Progenitor cell of endocrine pancreas (in vitro differentiated cells): ENCODE measurements around the gene SUSD3. TPM values are rescaled to one million over a fixed set of nuclear protein-coding genes. Genes with fewer than 3 reads are reported as not detected.

Experiments used
- DNase-seq: peaks from one replicate; pipeline ENCODE4 v3.0.0; 2021; ENCODE audit warnings: low spot score; ENCODE audit not compliant: unreplicated experiment
- H3K27ac Mint-ChIP-seq: 2 replicates; pipeline ENCODE4 v1.8.0; 2021; ENCODE audit warnings: mild to moderate bottlenecking, moderate library complexity, mixed read lengths
- H3K27me3 Mint-ChIP-seq: 2 replicates; pipeline ENCODE4 v1.8.0; 2021; ENCODE audit warnings: mixed read lengths
- H3K36me3 Mint-ChIP-seq: 2 replicates; pipeline ENCODE4 v1.8.0; 2022; ENCODE audit warnings: mixed read lengths; ENCODE audit not compliant: insufficient read depth
- H3K4me1 Mint-ChIP-seq: 2 replicates; pipeline ENCODE4 v1.8.0; 2021; ENCODE audit warnings: low read depth, mixed read lengths
- H3K4me3 Mint-ChIP-seq: 2 replicates; pipeline ENCODE4 v1.8.0; 2021; ENCODE audit warnings: low read depth, mild to moderate bottlenecking, moderate library complexity, mixed read lengths
- H3K9me3 Mint-ChIP-seq: 2 replicates; pipeline ENCODE4 v1.8.0; 2021; ENCODE audit warnings: low read depth, mixed read lengths
- CTCF ChIP-seq: fragments of 200-600 bp; sonication (generic); IDR thresholded peaks from one replicate; pipeline ENCODE4 v1.5.0; 2021; ENCODE audit warnings: antibody characterized with exemption, mild to moderate bottlenecking; ENCODE audit not compliant: unreplicated experiment
- total RNA-seq: library from RNA; stranded (reverse); gene quantifications from 2 replicates; pipeline ENCODE4 v1.2.1, GENCODE V29; 2021

SUSD3 gene
- total RNA-seq, 1 donor from 2014 or later = 0.43 TPM

GRCh38 chr9:93059011-93059714 is 662 bp downstream of the SUSD3 start:
- no peak overlapping the region for H3K4me3 Mint-ChIP-seq
- H3K4me1 Mint-ChIP-seq = peaks cover 12% of the 10 kb centered on the region
- H3K27ac Mint-ChIP-seq = no peak overlapping the region
- no peak for DNase-seq
- H3K9me3 Mint-ChIP-seq = no peaks in the 10 kb centered on the region
- peaks cover 31% of the 10 kb centered on the region for H3K27me3 Mint-ChIP-seq
- H3K36me3 Mint-ChIP-seq = no peaks in the 10 kb centered on the region
- no peak for TF ChIP-seq CTCF

- H3K9me3 Mint-ChIP-seq = no peaks in the 10 kb centered on the region
- no peak for DNase-seq
- H3K36me3 Mint-ChIP-seq = no peaks in the 10 kb centered on the region
- H3K27me3 Mint-ChIP-seq = peaks cover 31% of the 10 kb centered on the region
- no peak for TF ChIP-seq CTCF
- H3K27ac Mint-ChIP-seq = no peak overlapping the region
- no peak overlapping the region for H3K4me3 Mint-ChIP-seq
- peaks cover 12% of the 10 kb centered on the region for H3K4me1 Mint-ChIP-seq
Measured at GRCh38 chr9:93059715-93060578, 1.4 kb downstream of the SUSD3 start.

DNA sequence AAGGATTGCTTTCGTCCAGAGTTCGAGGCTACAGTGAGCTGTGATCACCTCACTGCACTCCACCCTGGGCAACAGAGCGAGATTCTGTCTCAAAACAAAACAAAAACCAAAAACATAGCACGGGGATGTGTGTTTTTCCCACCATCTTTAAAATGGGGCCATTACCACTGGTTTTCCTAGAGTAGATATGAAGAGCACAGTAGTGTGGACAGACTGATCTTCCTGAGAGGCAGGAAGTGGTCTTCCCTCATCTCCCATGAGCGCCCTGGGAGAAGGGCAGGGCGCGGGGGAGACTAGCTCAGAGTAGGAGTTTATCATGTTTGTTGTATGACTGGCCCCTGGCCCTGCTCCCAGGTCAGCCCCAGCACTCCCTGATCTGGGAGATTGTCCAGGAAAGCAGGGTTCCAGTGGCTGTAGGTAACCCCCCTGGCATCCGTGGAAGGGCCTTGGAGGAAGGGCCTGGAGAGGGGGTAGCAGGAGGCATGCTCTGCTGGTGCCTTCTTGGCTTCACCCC is 2.3 kb downstream of the SUSD3 start:
- Mint-ChIP-seq H3K36me3 (no peaks in the 10 kb centered on the region), H3K27me3 (peaks cover 27% of the 10 kb centered on the region), H3K9me3 (no peaks in the 10 kb centered on the region), H3K4me1 (peaks cover 12% of the 10 kb centered on the region), H3K27ac (no peak overlapping the region), H3K4me3 (no peak overlapping the region)
- TF ChIP-seq CTCF = no peak
- no peak for DNase-seq

- no peak overlapping the region for H3K4me3 Mint-ChIP-seq
- H3K27ac Mint-ChIP-seq = no peak overlapping the region
- no peaks in the 10 kb centered on the region for H3K9me3 Mint-ChIP-seq
- H3K36me3 Mint-ChIP-seq = no peaks in the 10 kb centered on the region
- peaks cover 27% of the 10 kb centered on the region for H3K27me3 Mint-ChIP-seq
- DNase-seq = no peak
- peaks cover 12% of the 10 kb centered on the region for H3K4me1 Mint-ChIP-seq
- no peak for TF ChIP-seq CTCF
Measured at GRCh38 chr9:93061260-93061751, 2.8 kb downstream of the SUSD3 start.
